DMS114 treated with DMSO at 0.1 percent for 48 hours (cell line): ENCODE data around the gene RUSF1.
A peak's percentile ranks its signal among the peaks of the same experiment; 100 is the strongest.
"Not testable (repeated sequence)": the region's sequence is repeated elsewhere in the genome, so short reads cannot be mapped to it uniquely, and the experiment has no call there.

Experiments used
- DNase-seq: peaks from one replicate; lab custom pipeline; 2025; ENCODE audit not compliant: unreplicated experiment; lab: John Stamatoyannopoulos, UW

RUSF1 gene

DNA sequence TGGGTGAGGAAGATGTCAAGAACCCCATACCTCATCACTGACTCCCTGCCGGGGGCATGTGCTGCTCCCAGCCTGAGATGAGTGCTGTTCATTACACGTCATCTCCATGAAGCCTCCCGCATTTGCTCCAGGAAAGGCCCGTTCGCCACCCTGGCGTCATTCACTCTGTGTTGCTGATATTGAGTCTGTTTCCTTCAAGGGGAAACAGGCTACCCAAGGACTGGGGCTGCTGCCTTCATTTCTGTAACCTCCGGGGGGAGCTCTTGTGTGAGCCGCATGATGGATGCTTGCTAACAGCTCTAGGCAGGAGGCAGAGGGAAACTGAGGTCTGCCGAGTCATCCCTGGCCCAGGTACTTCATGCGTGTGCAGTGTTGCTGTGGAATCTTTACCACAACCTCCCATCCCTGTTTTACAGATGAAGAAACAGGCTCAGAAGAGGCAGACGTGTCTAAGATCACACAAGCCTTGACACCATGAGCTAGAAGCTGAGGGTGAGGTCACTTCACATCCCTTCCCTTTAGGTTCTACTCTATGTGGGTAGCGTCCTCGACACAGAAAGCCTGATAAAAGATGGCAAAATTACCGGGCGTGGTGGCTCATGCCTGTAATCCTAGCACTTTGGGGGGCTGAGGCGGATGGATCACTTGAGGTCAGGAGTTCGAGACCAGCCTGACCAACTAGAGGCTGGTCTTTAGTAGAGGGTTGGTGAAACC lies 52.4 kb downstream of the RUSF1 start:
- no peak for DNase-seq

DNA sequence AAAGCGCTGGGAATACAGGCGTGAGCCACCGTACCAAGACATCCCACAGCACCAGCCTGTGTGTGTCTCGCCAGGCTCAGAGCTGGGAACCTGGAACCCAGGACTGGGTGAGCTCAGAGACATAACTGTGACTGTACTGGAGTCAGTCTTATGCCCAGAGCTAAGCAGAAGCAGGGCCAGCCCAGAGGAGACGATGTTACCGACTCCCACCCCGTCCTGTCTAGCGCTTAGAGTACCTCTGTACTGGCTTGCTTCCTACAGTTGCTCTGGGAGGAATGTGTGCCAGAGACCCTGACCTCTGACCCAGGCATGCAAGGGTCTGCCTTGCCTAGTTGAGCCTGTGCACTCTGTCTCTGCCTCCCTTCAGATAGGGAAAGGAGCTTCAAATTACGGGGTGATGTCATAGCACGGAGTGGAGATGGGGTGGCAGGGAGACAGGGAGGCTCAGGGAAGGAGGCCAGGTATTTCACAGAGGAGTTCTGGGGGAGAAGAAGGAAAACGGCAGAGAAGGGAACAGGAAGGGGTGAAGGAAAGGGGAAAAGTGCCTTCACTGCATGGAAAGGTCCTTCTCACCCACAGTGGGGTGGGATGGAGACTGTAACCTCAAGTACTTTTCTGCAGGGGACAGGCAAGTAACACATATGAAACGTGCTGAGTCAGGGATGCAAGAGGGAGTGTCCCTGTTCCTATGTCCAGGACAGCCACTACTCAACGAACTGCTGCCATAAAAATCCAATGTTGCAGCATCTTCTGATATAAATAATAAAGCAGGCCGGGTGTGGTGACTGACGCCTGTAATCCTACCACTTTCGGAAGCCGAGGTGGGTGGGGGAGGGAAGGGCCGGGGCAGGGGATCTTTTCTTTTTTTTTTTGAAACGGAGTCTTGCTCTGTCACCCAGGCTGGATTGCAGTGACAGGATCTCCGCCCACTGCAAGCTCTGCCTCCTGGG lies 54.7 kb downstream of the RUSF1 start:
- no peak for DNase-seq

DNA sequence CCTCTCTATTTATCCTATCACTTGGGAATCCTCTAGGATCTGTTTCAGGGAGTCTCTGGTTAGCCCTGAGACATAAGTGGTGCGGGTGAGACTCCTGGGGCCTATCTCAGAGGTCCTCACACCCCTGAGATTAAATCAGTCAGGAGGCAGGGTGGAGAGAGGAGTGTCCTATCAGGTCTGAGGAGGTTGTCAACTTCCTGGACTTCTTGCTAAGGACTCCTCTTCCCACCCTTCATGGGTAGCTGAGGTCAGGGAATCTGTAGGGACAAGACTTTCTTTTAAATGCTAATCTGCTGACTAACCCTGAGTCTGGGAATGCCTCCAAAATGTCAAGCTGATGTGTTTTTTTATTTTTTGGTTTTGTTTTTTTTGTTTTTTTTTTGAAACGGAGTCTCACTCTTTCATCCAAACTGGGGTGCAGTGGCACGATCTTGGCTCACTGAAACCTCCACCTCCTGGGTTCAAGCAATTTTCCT lies 55.5 kb downstream of the RUSF1 start:
- DNase-seq, result no peak

DNA sequence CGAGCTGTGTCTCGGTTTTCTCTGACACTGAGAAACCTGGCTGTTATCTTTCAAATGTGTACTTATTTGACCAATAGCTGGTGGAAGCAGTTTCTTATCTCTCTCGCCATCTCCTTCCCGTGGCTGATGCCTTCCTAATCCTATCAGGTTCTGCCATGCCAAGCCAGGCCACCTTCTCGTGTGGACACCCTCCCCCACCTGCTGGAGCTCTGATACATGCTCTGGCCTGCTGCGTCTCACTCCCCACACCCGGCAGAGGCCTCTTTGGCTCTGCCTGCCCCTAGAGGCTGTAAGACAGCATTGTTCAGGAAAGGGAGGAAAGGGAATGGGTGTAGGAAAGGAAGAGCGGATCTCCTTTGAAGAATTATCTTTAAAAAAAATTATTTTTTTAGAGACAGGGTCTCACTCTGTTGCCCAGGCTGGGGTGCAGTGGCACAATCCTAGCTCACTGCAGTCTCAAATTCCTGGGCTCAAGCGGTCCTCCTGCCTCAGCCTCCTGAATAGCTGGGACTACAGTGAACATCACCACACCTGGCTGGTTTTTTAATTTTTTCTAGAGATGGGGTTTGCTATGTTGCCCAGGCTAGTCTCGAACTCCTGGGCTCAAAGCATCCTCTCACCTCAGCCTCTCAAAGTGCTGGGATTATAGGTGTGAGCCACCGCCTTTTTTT lies 56.4 kb downstream of the RUSF1 start:
- peak; percentile 81 for DNase-seq

DNA sequence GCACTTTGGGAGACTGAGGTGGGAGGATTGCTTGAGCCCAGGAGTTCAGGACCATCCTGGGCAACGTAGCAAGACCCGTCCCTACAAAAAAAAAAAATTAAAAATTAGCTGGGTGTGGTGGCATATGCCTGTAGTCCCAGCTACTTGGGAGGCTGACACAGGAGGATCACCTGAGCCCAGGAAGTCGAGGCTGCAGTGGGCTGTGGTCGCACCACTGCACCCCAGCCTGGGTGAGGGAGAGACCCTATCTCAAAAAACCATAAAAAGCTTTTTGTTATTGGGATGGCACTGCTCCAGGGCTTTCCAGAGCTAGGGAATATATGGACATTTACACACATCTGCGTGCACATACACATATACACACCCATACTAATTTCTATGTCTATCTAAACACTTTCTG lies 57.0 kb downstream of the RUSF1 start:
- no peak for DNase-seq

DNA sequence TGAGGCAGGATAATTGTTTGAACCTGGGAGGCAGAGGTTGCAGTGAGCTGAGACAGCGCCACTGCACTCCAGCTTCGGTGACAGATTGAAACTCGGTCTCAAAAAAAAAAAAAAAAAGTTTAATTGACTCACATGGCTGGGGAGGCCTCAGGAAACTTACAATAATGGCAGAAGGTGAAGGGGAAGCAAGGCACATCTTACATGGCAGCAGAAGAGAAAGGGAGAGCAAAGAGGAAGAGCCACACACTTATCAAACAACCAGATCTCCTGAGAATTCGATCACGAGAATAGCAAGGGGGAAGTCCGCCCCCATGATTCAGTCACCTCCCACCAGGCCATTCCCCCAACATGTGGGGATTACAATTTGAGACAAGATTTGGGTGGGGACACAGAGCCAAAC lies 62.3 kb downstream of the RUSF1 start:
- not testable (repeated sequence) for DNase-seq

DNA sequence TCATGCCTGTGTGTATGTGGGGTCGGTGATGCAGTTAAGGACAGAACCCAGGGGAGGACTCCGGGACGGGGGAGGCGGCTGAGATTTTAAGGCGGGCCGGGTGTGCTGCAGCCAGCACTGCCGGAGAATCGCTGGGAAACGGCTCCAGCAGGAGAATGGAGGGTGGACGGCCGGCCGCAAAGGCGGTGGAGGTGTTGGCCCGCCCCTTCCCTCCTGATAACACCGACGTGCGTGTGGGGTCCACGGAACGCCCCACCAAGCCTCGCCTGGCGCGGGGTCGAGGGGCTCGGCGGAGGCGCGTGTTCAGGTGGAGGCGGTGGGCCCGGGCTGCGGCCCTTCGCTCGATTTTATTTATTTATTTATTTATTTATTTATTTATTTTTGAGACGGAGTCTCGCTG lies 66.2 kb downstream of the RUSF1 start:
- no peak for DNase-seq

DNA sequence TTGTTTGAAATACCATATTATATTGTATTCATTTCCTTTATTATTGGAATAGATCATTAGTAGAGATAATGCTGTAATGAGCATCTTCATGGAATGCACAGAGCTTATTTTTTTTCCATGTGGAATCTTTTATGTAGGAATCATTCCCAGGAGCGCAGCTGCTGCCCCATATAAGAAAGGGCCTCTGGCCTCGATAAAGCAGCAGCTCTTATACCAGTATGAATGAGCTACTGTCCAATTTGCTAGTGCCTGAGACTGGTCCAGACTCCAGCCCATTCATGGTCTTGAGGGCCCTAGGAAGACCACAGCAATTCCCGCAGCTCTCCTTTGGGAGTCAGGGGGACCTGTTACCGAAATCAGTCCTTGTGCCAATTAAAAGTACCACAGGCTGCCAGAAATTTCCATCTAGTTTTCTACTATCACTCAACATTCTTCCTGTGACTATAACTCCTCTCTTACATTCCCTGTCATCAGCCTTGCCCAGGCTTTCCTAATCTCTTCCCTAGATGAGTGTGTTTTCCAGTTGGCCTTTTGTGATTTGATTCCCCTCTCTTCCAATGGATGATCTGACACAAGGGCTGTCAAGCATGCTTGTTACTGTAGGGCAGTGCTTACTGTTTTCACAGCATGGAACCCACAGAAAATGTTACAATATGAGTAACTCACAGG lies 67.5 kb downstream of the RUSF1 start:
- DNase-seq, result no peak

DNA sequence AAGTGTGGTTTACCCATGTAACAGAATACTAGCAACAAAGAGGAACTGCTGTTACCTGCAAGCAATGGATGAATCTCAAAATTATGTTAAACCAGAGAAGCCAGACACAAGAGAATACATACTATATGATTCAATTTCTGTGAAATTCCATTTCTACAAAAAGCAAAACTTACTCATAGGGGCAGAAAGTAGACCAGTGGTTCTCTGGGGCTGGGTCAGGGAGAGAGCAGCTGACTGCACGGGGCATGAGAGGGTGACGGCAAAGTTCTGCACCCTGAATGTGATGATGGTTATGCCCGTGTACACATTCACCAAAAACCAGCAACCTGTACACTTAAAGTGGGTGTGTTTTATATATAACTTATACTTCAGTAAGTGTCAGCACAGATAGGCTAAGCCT lies 68.7 kb downstream of the RUSF1 start:
- no peak for DNase-seq
